CD4-positive, alpha-beta T cell treated with Interleukin-10 for 1 hour (primary cell): Measurements from ENCODE around the gene ETV1.

Source experiments
- DNase-seq: peaks from one replicate; pipeline ENCODE4 v3.0.0-alpha.2; 2020

Gene ETV1

DNA sequence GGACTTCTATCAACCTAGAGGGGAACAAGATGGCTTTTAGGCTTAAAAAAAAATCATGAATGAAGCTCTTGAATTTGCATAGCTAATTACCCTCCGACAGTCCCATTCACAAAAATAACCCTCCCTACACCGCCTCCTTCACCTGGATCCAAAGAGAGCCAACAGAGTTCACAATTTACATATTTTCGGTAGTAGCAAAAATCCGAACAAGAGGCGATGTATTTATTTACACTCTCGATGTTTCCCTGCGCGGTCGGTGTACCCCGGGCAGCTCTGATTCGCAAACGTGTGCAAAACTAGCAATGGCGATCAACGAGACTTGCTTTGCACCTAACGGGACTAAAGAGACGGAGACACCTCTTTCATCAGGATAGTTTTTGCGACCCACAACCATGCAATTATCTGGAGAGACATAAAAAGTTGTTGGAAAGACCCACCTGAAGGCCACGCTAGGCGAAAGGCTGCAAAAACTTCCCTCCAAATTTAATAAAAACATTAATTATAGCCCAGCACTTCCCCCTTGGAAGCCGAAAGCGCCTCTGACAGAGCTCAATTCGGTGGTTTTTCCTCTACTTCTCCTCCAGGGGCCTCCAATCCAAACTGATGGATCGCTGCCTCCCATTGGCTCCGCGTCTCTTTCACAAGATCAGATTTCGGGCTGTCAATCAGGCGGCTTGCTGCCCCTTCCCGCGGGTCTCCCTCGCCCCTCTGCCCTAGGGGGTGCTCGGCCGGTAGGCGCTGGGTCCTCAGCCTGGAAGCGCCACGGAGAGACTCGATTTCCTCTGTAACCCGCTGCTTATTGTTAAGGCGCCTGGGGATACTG lies at the start of gene ETV1:
Gene ETV1 (minus strand): TSS at position 541 of the 823 bp plus-strand sequence. CDS start 614 bp downstream, outside the sequence.
- DNase-seq = peak; percentile 18

DNA sequence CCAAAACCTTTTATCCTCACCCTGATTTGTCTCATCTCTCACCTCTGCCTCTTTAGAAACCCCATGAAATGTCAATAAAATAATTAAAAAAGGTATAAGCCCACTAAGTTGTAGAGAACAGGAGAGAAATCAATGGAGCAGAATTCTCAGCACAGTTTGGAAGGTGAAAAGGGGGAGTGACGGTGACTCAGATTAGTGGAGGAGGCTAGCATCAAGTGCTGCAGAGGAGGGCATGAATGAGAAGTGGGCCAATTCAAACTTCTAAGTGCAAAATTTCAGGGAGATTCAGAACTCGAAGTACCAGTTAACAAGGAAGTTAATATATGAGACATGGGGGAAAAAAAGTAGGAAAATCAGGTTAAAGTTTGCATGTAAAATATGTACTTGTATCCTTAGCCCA lies 34.9 kb upstream of the ETV1 start:
- no peak for DNase-seq

- no peak for DNase-seq
Measured at GRCh38 chr7:14023838-14024237, 34.4 kb upstream of the ETV1 start.

DNA sequence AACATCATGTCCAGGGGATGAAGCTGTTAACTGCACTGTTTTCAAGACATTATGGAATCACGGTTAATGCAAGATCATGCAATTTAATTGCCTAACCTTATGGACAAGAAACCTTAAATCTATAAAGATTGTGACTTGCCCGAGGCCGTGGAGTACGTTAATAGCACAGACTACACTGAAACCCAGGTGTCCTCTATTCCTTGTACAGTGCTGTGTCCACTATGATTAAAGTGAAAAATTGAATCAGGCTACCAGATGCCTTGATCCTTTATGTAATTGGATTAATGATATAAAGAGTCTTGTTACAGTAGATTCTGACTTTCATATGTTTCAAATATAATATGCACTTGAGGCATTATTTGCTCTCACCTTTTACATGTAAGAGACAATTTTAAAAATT lies 33.9 kb upstream of the ETV1 start:
- DNase-seq = no peak

GRCh38 chr7:14021069-14021468 lies 31.6 kb upstream of the ETV1 start:
- no peak for DNase-seq

GRCh38 chr7:14020339-14020900 lies 31.0 kb upstream of the ETV1 start:
- no peak for DNase-seq

GRCh38 chr7:14018751-14019150 lies 29.3 kb upstream of the ETV1 start:
- DNase-seq = no peak

DNA sequence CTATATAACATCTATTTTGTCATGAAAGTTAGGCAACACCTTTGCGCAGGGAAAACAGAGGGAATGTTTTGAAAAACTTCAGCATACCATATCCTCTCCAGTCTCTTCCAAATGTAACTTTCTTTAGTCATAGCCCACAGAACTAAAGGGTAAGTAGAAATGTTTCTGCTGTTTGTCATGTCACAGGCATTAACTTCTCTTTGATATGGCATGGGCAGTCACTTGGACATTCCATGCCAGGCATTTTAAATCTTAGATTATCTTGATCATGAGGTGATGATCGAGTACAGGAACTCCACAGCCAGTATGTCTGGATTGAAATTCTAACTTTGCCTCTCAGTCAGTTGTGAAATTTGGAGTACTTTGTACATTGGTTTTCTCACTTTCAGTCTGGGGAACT lies 27.5 kb upstream of the ETV1 start:
- DNase-seq = no peak

- DNase-seq = no peak
Measured at GRCh38 chr7:14013898-14014297, 24.4 kb upstream of the ETV1 start.

DNA sequence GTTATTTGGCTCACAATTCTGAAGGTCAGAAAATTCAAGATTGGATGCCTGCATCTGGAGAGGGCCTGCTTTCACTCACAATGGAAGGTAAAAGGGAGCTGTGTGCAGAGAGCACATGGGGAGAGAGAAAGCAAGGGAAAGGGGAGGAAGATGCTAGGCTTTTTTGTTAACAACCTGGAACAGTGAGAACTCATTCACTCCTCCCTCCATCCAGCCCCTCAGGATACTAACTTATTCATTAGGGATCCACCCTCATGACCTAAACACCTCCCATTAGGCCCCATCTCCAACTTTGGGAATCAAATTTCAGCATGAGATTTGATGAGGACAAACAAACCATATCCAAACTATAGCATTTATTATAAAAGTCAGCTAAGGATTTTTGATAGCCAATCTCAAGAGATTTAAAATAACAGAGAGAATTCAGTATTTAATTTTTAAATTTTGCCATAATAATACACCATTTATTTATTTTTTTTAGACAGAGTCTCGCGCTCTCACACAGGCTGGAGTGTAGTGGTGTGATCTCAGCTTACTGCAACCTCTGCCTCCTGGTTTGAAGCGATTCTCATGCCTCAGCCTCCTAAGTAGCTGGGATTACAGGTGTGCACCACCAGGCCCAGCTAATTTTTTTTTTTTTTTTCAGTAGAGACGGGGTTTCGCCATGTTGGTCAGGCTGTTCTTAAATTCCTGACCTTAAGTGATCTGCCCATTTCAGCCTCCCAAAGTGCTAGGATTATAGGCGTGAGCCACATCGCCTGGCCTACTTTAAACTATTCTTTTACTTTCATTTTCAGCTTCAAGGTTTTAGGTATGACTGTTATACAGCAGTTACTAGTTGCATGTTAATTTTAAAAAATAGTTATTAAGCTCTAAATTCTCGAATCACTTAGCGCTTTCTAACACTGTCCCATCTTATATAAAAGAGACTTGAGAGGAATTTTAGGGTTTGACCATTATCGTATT lies 20.3 kb upstream of the ETV1 start:
- peak; percentile 7 for DNase-seq

- DNase-seq = no peak
Measured at GRCh38 chr7:14001139-14001538, 11.7 kb upstream of the ETV1 start.

DNA sequence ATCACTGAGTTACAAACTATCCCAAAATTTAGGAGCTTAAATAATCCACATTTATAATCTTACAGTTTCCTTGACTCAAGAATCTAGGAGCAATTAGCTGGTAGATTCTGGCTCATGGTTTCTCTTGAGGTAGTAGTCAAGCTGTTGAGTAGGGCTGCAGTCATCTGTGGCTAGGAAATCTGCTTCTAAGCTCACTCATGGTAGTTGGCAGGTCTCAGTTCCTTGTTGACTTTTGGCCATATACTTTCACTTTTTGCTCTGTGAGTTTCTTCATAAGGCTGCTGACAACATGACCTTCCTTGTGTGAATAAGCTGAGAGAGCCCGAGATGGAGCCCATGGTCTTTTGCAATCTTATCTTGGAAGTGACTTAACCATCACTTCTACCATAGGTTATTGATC lies 10.8 kb upstream of the ETV1 start:
- no peak for DNase-seq

DNA sequence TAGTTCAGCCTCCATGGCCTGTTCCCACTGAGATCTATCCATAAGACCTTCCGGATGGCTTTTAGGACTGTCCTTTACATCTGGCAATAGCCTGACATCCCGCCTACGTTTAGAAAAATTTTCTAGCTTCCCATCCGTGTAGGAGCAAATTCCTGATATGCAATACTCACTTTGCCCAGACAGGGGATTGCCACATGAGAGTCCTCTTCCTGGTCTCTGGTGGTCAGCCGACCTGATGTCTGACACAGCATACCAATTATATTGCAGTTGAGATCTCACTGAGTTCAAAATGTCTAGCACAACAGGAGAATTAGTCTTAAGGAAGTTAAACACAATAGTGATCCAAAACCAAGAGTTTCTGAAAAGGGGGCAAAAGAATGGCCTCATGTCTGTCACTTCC lies 9.4 kb upstream of the ETV1 start:
- no peak for DNase-seq

DNA sequence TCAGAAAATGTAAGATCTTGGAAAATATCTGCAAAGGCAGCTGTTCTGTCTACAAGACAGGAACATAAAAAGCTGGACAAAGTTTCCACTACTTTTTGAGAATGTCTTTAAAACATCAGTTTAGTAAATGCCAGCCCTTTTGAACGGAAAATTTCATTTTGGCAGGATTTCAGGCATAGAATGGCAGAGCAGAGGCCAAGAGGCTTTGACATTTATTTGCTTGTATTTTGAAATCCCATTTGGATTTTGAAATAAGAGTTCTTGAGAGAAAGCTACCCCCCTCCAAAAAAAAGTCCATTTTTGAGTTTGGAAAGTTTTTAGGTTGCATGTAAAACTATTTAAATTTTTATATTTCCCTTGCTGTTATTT lies 3.1 kb upstream of the ETV1 start:
- no peak for DNase-seq

GRCh38 chr7:13991791-13992595 lies 2.5 kb upstream of the ETV1 start:
- no peak for DNase-seq

- DNase-seq = peak; percentile 79
Measured at GRCh38 chr7:13990984-13991790, 1.7 kb upstream of the ETV1 start.

DNA sequence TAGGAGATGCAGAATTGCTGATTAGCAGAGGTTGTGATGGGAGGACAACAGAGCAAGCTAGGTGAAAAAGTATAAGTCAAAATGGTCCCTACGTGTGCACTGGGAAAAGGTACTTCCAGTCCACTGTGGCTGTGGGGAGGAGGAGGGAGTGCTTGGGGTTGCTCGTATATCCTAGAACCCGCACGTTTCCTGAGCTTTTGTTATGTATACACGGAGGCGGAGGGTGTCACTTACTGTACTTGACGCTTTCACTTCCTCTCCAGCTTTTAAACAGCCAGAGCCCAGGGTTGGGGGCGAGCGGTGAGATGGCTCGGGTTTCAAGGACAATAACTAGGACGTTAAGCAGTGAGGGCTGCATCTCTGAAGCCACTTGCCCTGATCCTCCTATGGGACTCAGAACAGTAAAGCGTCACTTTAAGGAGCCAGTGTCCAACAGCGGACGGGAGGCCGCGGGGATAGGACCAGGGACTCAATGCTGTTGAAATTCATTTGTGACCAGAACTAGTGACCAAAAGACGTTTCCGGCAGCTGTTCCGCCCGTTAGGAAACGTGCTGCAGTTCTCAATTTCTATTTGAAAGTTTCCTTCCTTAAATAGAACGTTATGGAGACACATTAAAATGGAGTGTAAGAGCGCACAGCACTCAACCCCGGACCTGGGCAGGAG lies 985 bp upstream of the ETV1 start:
- DNase-seq = peak; percentile 51

- DNase-seq = no peak
Measured at GRCh38 chr7:13989949-13990305, 461 bp upstream of the ETV1 start.

GRCh38 chr7:13988731-13989125 lies 738 bp downstream of the ETV1 start:
- DNase-seq = no peak

GRCh38 chr7:13988065-13988464 lies 1.4 kb downstream of the ETV1 start:
- no peak for DNase-seq

- no peak for DNase-seq
Measured at GRCh38 chr7:13987395-13987794, 2.1 kb downstream of the ETV1 start.
